Measurements from ENCODE around the gene CTNNA1.

- TF ChIP-seq CTCF (IDR thresholded peaks at IDR 0.05; ENCODE audit: low read depth, low read length) (no peak), POLR2A (IDR thresholded peaks at IDR 0.05; ENCODE audit: extremely low read depth, insufficient read length) (no peak)
These were observed 8.9 kb downstream of the CTNNA1 start for GRCh38 chr5:138762110-138762509.

Measured in NB4 (cell line).